ENCODE results near the gene SRD5A3. TPM values are rescaled to one million over a fixed set of nuclear protein-coding genes. Genes with fewer than 3 reads are reported as not detected.

Gene SRD5A3
- total and polyA plus RNA-seq, 9 of the 15 experiments (the other 6 are each of a cell fraction or from before 2014, with no cell fraction given) = 2.5 to 37.0 (median 13.3) TPM

DNA sequence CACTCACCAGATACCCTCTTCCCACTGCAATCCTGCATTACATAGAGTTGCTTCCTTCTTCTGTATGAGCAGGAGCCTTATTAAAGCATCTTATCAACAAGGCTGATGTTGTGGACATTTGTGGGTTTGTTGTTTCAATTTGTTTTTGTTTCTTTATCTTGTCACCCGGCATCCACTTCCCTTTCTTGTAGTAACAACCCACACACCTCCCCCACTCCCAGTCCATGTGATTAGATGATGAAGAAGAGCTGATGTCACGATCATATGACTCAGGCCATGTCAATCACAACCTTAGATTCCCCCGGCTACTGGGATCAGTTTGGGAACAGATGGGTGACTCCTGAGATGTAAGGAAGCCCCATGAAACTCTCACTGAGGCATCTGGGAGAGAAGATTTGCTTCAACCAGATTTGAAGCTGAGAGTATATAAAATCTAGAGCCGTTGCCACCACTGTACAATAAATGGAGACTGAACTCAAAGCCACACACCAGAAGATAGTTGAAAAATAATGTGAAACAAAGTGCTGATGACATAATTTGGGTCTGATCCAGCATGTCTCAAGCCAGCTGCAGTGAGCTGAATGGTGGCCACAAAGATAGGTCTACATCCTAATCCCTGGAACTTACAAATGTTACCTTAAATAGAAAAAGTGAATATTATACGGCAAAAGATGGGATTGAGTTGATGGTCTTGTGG, 34.1 kb upstream of the SRD5A3 start (continued):
- TF ChIP-seq, protein P1, sequence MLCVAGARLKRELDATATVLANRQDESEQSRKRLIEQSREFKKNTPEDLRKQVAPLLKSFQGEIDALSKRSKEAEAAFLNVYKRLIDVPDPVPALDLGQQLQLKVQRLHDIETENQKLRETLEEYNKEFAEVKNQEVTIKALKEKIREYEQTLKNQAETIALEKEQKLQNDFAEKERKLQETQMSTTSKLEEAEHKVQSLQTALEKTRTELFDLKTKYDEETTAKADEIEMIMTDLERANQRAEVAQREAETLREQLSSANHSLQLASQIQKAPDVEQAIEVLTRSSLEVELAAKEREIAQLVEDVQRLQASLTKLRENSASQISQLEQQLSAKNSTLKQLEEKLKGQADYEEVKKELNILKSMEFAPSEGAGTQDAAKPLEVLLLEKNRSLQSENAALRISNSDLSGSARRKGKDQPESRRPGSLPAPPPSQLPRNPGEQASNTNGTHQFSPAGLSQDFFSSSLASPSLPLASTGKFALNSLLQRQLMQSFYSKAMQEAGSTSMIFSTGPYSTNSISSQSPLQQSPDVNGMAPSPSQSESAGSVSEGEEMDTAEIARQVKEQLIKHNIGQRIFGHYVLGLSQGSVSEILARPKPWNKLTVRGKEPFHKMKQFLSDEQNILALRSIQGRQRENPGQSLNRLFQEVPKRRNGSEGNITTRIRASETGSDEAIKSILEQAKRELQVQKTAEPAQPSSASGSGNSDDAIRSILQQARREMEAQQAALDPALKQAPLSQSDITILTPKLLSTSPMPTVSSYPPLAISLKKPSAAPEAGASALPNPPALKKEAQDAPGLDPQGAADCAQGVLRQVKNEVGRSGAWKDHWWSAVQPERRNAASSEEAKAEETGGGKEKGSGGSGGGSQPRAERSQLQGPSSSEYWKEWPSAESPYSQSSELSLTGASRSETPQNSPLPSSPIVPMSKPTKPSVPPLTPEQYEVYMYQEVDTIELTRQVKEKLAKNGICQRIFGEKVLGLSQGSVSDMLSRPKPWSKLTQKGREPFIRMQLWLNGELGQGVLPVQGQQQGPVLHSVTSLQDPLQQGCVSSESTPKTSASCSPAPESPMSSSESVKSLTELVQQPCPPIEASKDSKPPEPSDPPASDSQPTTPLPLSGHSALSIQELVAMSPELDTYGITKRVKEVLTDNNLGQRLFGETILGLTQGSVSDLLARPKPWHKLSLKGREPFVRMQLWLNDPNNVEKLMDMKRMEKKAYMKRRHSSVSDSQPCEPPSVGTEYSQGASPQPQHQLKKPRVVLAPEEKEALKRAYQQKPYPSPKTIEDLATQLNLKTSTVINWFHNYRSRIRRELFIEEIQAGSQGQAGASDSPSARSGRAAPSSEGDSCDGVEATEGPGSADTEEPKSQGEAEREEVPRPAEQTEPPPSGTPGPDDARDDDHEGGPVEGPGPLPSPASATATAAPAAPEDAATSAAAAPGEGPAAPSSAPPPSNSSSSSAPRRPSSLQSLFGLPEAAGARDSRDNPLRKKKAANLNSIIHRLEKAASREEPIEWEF (CRISPR knock-in tag; IDR thresholded peaks at IDR 0.05) = no peak
- no peak; the same call in 1 of the 2 replicates for TF ChIP-seq MAFK (IDR thresholded peaks at IDR 0.05; ENCODE audit: low read length)
- no peak for TF ChIP-seq SRSF9 (IDR thresholded peaks at IDR 0.05; ENCODE audit: borderline replicate concordance, low read depth, low read length)
- no peak; the same call in none of the 2 replicates for TF ChIP-seq GABPA (tag; conservative IDR thresholded peaks at IDR 0.05; ENCODE audit: low read depth)
- TF ChIP-seq, protein P2, sequence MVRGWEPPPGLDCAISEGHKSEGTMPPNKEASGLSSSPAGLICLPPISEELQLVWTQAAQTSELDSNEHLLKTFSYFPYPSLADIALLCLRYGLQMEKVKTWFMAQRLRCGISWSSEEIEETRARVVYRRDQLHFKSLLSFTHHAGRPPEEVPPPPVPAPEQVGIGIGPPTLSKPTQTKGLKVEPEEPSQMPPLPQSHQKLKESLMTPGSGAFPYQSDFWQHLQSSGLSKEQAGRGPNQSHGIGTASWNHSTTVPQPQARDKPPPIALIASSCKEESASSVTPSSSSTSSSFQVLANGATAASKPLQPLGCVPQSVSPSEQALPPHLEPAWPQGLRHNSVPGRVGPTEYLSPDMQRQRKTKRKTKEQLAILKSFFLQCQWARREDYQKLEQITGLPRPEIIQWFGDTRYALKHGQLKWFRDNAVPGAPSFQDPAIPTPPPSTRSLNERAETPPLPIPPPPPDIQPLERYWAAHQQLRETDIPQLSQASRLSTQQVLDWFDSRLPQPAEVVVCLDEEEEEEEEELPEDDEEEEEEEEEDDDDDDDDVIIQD (CRISPR knock-in tag; IDR thresholded peaks at IDR 0.05) = no peak
- no peak for TF ChIP-seq PHF8 (IDR thresholded peaks at IDR 0.05; ENCODE audit: borderline replicate concordance, low read length)
- peak; percentile 36; the same call in 1 of the 2 replicates for TF ChIP-seq CREM (IDR thresholded peaks at IDR 0.05; ENCODE audit: low read depth)
- TF ChIP-seq, protein P3, sequence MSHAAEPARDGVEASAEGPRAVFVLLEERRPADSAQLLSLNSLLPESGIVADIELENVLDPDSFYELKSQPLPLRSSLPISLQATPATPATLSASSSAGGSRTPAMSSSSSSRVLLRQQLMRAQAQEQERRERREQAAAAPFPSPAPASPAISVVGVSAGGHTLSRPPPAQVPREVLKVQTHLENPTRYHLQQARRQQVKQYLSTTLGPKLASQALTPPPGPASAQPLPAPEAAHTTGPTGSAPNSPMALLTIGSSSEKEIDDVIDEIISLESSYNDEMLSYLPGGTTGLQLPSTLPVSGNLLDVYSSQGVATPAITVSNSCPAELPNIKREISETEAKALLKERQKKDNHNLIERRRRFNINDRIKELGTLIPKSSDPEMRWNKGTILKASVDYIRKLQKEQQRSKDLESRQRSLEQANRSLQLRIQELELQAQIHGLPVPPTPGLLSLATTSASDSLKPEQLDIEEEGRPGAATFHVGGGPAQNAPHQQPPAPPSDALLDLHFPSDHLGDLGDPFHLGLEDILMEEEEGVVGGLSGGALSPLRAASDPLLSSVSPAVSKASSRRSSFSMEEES (CRISPR knock-in tag; IDR thresholded peaks at IDR 0.05) = 0 out of 2 replicates have a peak, but pooled peaks have one; percentile 3
- no peak for TF ChIP-seq ZNF146 (CRISPR knock-in tag; IDR thresholded peaks at IDR 0.05; ENCODE audit: unreplicated experiment)
- TF ChIP-seq, protein P4, sequence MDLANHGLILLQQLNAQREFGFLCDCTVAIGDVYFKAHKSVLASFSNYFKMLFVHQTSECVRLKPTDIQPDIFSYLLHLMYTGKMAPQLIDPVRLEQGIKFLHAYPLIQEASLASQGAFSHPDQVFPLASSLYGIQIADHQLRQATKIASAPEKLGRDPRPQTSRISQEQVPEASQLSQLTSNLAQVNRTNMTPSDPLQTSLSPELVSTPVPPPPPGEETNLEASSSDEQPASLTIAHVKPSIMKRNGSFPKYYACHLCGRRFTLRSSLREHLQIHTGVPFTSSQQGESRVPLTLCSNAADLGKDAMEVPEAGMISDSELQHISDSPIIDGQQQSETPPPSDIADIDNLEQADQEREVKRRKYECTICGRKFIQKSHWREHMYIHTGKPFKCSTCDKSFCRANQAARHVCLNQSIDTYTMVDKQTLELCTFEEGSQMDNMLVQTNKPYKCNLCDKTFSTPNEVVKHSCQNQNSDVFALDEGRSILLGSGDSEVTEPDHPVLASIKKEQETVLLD (IDR thresholded peaks at IDR 0.05) = no peak
- no peak for TF ChIP-seq NBN (IDR thresholded peaks at IDR 0.05; ENCODE audit: low read depth)
- no peak for TF ChIP-seq COPS2 (conservative IDR thresholded peaks at IDR 0.05)
- TF ChIP-seq, protein P5, sequence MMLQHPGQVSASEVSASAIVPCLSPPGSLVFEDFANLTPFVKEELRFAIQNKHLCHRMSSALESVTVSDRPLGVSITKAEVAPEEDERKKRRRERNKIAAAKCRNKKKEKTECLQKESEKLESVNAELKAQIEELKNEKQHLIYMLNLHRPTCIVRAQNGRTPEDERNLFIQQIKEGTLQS (IDR thresholded peaks at IDR 0.05) = peak; percentile 90
- TF ChIP-seq, protein P5 (CRISPR knock-in tag; conservative IDR thresholded peaks at IDR 0.05) = no peak
- TF ChIP-seq GTF2A2 (tag; IDR thresholded peaks at IDR 0.05) = no peak
- TF ChIP-seq MEIS2 (IDR thresholded peaks at IDR 0.05; ENCODE audit: partially characterized antibody) = peak; percentile 83
- TF ChIP-seq ZNF124 (CRISPR knock-in tag; IDR thresholded peaks at IDR 0.05) = no peak
